H1 (cell line): ENCODE data around the gene EBF3. TPM values are rescaled to one million over a fixed set of nuclear protein-coding genes. Genes with fewer than 3 reads are reported as not detected.
A peak's percentile ranks its signal among the peaks of the same experiment; 100 is the strongest.

Experiments
- CTCF ChIA-PET: fragments of 300-600 bp; sonication (Branson Sonifier 250); formaldehyde crosslinking; loops from one replicate; lab custom pipeline; 2021; ENCODE audit not compliant: partially characterized antibody; lab: Charles Lee
- POLR2A ChIA-PET: fragments of 300-600 bp; sonication (Branson Sonifier 250); formaldehyde crosslinking; loops from one replicate; lab custom pipeline; 2021; ENCODE audit warnings: inconsistent platforms; ENCODE audit not compliant: partially characterized antibody; lab: Charles Lee
- DNase-seq, 2 experiments: peaks; one replicate each; pipeline versions ENCODE4 v3.0.0 to v3.0.0-alpha.2; 2010 to 2022; ENCODE audit warnings: low spot score in 2 of 2, low read depth in 1 of 2, mixed read lengths in 1 of 2
- FAIRE-seq: peaks from 2 replicates; lab custom pipeline; 2011; peaks lifted over from hg19 to GRCh38; lab: Jason Lieb, UNC
- H2AFZ ChIP-seq: 2 replicates; pipeline ENCODE4 v1.8.1; 2012; ENCODE audit warnings: low read length, inconsistent platforms
- H2AK5ac ChIP-seq: 2 replicates; pipeline ENCODE4 v1.6.1; 2013; ENCODE audit warnings: low read depth, low read length
- H2BK120ac ChIP-seq: replicated peaks from 2 replicates; pipeline ENCODE3; 2013; ENCODE audit warnings: low read depth, low read length, inconsistent platforms
- H2BK12ac ChIP-seq: 2 replicates; pipeline ENCODE4 v1.6.1; 2013; ENCODE audit warnings: low read depth, low read length
- H2BK15ac ChIP-seq: 2 replicates; pipeline ENCODE4 v1.6.1; 2013; ENCODE audit warnings: low read length
- H2BK20ac ChIP-seq: 2 replicates; pipeline ENCODE4 v1.6.1; 2013; ENCODE audit warnings: low read length
- H2BK5ac ChIP-seq: 2 replicates; pipeline ENCODE4 v1.6.1; 2013; ENCODE audit warnings: low read depth, low read length
- H3K14ac ChIP-seq: 2 replicates; pipeline ENCODE4 v1.6.1; 2013; ENCODE audit warnings: inconsistent platforms; ENCODE audit not compliant: insufficient read length
- H3K18ac ChIP-seq: 2 replicates; pipeline ENCODE4 v1.6.1; 2013; ENCODE audit warnings: low read length; ENCODE audit errors: extremely low read depth
- H3K23ac ChIP-seq: 2 replicates; pipeline ENCODE4 v1.6.1; 2013; ENCODE audit warnings: inconsistent platforms; ENCODE audit not compliant: insufficient read length
- H3K23me2 ChIP-seq: 2 replicates; pipeline ENCODE4 v1.6.1; 2013; ENCODE audit warnings: low read depth, low read length
- H3K27ac ChIP-seq: 2 replicates; pipeline ENCODE4 v1.6.1; 2011; ENCODE audit warnings: low read depth, low read length, inconsistent platforms
- H3K27me3 ChIP-seq, 4 experiments: replicated peaks in 1 of 4; 1 replicate in 1 of 4; 2 replicates in 3 of 4; pipeline versions ENCODE4 v1.6.1 to v1.8.1; 2011 to 2013; ENCODE audit warnings: low read length in 3 of 4, mild to moderate bottlenecking in 3 of 4, inconsistent platforms in 2 of 4, mixed read lengths in 2 of 4, moderate library complexity in 1 of 4; ENCODE audit not compliant: control insufficient read depth in 3 of 4, insufficient read depth in 3 of 4; ENCODE audit errors: extremely low read depth in 1 of 4
- H3K36me3 ChIP-seq, 4 experiments: 2 replicates each; pipeline versions ENCODE4 v1.6.1 to v1.8.1; 2011 to 2013; ENCODE audit warnings: mild to moderate bottlenecking in 4 of 4, low read length in 3 of 4, moderate library complexity in 2 of 4, control low read depth in 1 of 4, inconsistent platforms in 1 of 4; ENCODE audit not compliant: insufficient read depth in 4 of 4, control insufficient read depth in 2 of 4
- H3K4ac ChIP-seq: replicated peaks from 2 replicates; pipeline ENCODE3; 2013; ENCODE audit warnings: low read length, low read depth, mixed read lengths, inconsistent platforms; ENCODE audit not compliant: insufficient read length
- H3K4me1 ChIP-seq, 4 experiments: replicated peaks in 1 of 4; 1 replicate in 1 of 4; 2 replicates in 3 of 4; pipeline versions ENCODE4 v1.6.1 to v1.8.1; 2011 to 2013; ENCODE audit warnings: low read length in 3 of 4, inconsistent platforms in 2 of 4, mixed read lengths in 1 of 4; ENCODE audit not compliant: insufficient read depth in 4 of 4, control insufficient read depth in 3 of 4
- H3K4me2 ChIP-seq, 2 experiments: 2 replicates each; pipeline versions ENCODE4 v1.6.1 to v1.8.1; 2011 to 2013; ENCODE audit warnings: low read depth in 2 of 2, low read length in 2 of 2, control low read depth in 1 of 2, inconsistent platforms in 1 of 2, mild to moderate bottlenecking in 1 of 2; ENCODE audit not compliant: insufficient read depth in 1 of 2
- H3K4me3 ChIP-seq, 4 experiments: fragments of 200-600, 300-600 bp in 1 of 4; sonication (generic), shearing (Covaris generic), sonication (Bioruptor Twin) in 1 of 4; 2 replicates each; pipeline versions ENCODE4 v1.5.1 to v1.8.1; 2011 to 2016; ENCODE audit warnings: low read length in 4 of 4, low read depth in 3 of 4, control low read depth in 2 of 4, inconsistent platforms in 2 of 4, mild to moderate bottlenecking in 2 of 4, mixed read lengths in 1 of 4, moderate library complexity in 1 of 4; ENCODE audit not compliant: insufficient read depth in 2 of 4; ENCODE audit errors: extremely low read depth in 1 of 4
- H3K56ac ChIP-seq: replicated peaks from 2 replicates; pipeline ENCODE3; 2013; ENCODE audit warnings: low read depth, mild to moderate bottlenecking, mixed read lengths, low read length, inconsistent platforms; ENCODE audit not compliant: insufficient read length
- H3K79me1 ChIP-seq: 2 replicates; pipeline ENCODE4 v1.6.1; 2013; ENCODE audit warnings: low read depth, low read length, control low read depth
- H3K79me2 ChIP-seq, 2 experiments: 2 replicates each; pipeline versions ENCODE4 v1.6.1 to v1.8.1; 2012 to 2013; ENCODE audit warnings: low read length in 2 of 2, mild to moderate bottlenecking in 2 of 2, inconsistent platforms in 1 of 2; ENCODE audit not compliant: insufficient read depth in 2 of 2, control insufficient read depth in 1 of 2
- H3K9ac ChIP-seq, 4 experiments: replicated peaks in 1 of 4; 1 replicate in 1 of 4; 2 replicates in 3 of 4; pipeline versions ENCODE4 v1.6.1 to v1.8.1; 2011 to 2013; ENCODE audit warnings: low read depth in 3 of 4, low read length in 3 of 4, control low read depth in 2 of 4, mild to moderate bottlenecking in 2 of 4, moderate library complexity in 2 of 4, inconsistent platforms in 1 of 4; ENCODE audit errors: extremely low read depth in 1 of 4
- H3K9me3 ChIP-seq, 2 experiments: 2 replicates each; pipeline versions ENCODE4 v1.6.1 to v1.8.1; 2012 to 2013; ENCODE audit warnings: mild to moderate bottlenecking in 2 of 2, moderate library complexity in 2 of 2, control low read depth in 1 of 2, inconsistent platforms in 1 of 2, low read depth in 1 of 2, low read length in 1 of 2, mixed read lengths in 1 of 2; ENCODE audit not compliant: insufficient read depth in 2 of 2
- H4K20me1 ChIP-seq, 2 experiments: replicated peaks in 1 of 2; 2 replicates each; pipeline versions ENCODE3 to v1.8.1; 2011 to 2013; ENCODE audit warnings: inconsistent platforms in 2 of 2, low read length in 2 of 2, mild to moderate bottlenecking in 1 of 2; ENCODE audit not compliant: insufficient read depth in 2 of 2, control insufficient read depth in 1 of 2
- H4K5ac ChIP-seq: 2 replicates; pipeline ENCODE4 v1.6.1; 2013; ENCODE audit warnings: low read length, low read depth, mixed read lengths, inconsistent platforms; ENCODE audit not compliant: insufficient read length
- H4K8ac ChIP-seq: 2 replicates; pipeline ENCODE4 v1.8.0; 2013; ENCODE audit warnings: mild to moderate bottlenecking, moderate library complexity, low read length, inconsistent platforms; ENCODE audit not compliant: insufficient read depth; ENCODE audit errors: extremely low read depth
- H4K91ac ChIP-seq: replicated peaks from 2 replicates; pipeline ENCODE3; 2013; ENCODE audit warnings: low read length, mixed read lengths, inconsistent platforms; ENCODE audit not compliant: insufficient read length
- CBX5 ChIP-seq: fragments of 300-800, 300-1000 bp; sonication (generic); IDR thresholded peaks from 2 replicates; pipeline ENCODE4 v1.7.1; 2016; ENCODE audit warnings: antibody characterized with exemption, low read length, low read depth
- CEBPB ChIP-seq: IDR thresholded peaks from 2 replicates; pipeline ENCODE4 v1.6.1; 2012; ENCODE audit warnings: low read depth, low read length
- CHD2 ChIP-seq: IDR thresholded peaks from 2 replicates; pipeline ENCODE4 v1.6.1; 2012; ENCODE audit warnings: low read length, improper control_type of control experiment
- EP300 ChIP-seq, 2 experiments: IDR thresholded peaks; 1 replicate in 1 of 2; 2 replicates in 1 of 2; pipeline ENCODE4 v1.6.1; 2011 to 2012; ENCODE audit warnings: low read depth in 2 of 2, low read length in 2 of 2, mild to moderate bottlenecking in 2 of 2, borderline replicate concordance in 1 of 2, inconsistent platforms in 1 of 2, moderate library complexity in 1 of 2
- FOSL1 ChIP-seq: IDR thresholded peaks from 2 replicates; pipeline ENCODE4 v1.6.1; 2011; ENCODE audit warnings: mild to moderate bottlenecking, low read depth, low read length, moderate library complexity; ENCODE audit not compliant: insufficient read depth
- NANOG ChIP-seq: IDR thresholded peaks from 2 replicates; pipeline ENCODE4 v1.6.1; 2011; ENCODE audit warnings: low read length, low read depth, mild to moderate bottlenecking, inconsistent platforms; ENCODE audit not compliant: insufficient read depth, poor library complexity, severe bottlenecking
- SP1 ChIP-seq: IDR thresholded peaks from 2 replicates; pipeline ENCODE4 v1.6.1; 2011; ENCODE audit warnings: low read depth, low read length
- SP2 ChIP-seq: IDR thresholded peaks from 2 replicates; pipeline ENCODE4 v1.6.1; 2012; ENCODE audit warnings: mild to moderate bottlenecking, low read length, inconsistent platforms
- SP4 ChIP-seq: IDR thresholded peaks from 2 replicates; pipeline ENCODE4 v1.6.1; 2012; ENCODE audit warnings: low read length, inconsistent platforms
- SRF ChIP-seq: IDR thresholded peaks from 2 replicates; pipeline ENCODE4 v1.6.1; 2011; ENCODE audit warnings: mild to moderate bottlenecking, low read depth, low read length, moderate library complexity
- TCF12 ChIP-seq: IDR thresholded peaks from 2 replicates; pipeline ENCODE4 v1.6.1; 2011; ENCODE audit warnings: low read depth, mild to moderate bottlenecking, low read length
- USF2 ChIP-seq: IDR thresholded peaks from 2 replicates; pipeline ENCODE4 v1.6.1; 2011; ENCODE audit warnings: low read length, improper control_type of control experiment
- YY1 ChIP-seq: IDR thresholded peaks from 2 replicates; pipeline ENCODE4 v1.6.1; 2011; ENCODE audit warnings: low read depth, mild to moderate bottlenecking, low read length
- ZNF274 ChIP-seq: IDR thresholded peaks from 2 replicates; pipeline ENCODE4 v1.7.0; 2012; ENCODE audit warnings: low read length, borderline replicate concordance; ENCODE audit errors: extremely low read depth
- WGBS, 2 experiments: shearing (Covaris generic) in 1 of 2; methylation state at CpG; one replicate each; pipeline versions ENCODE4 v1.1.6 to v1.1.7; 2013 to 2015; ENCODE audit warnings: low lambda C conversion rate in 2 of 2, mixed read lengths in 2 of 2, inconsistent platforms in 1 of 2, low coverage in 1 of 2, missing lambda C conversion rate in 1 of 2; ENCODE audit not compliant: insufficient replicate concordance in 2 of 2, insufficient coverage in 1 of 2, insufficient read length in 1 of 2; ENCODE audit errors: extremely low coverage in 1 of 2, missing lambda C conversion rate in 1 of 2; 5-methylcytosine and 5-hydroxymethylcytosine counted together
- polyA plus RNA-seq, 7 experiments: library from polyadenylated mRNA; depleted of rRNA in 3 of 7; stranded (reverse) in 5 of 7; unstranded in 2 of 7; fragments of >200 nt in 5 of 7; fragments of 200-250 nt in 2 of 7; gene quantifications; 1 replicate in 5 of 7; 2 replicates in 1 of 7; 4 replicates in 1 of 7; pipeline versions ENCODE4 v1.2.1 to v1.2.3, GENCODE V29; 2011 to 2013; ENCODE audit warnings: missing spikeins in 2 of 7, mixed read lengths in 2 of 7
- total RNA-seq: library from RNA; stranded (reverse); fragmentation: NEBNext Ultra II Directional; extraction: Animal tissue kit (Norgen Biotek cat#: 25700); gene quantifications from 2 replicates; pipeline ENCODE4 v1.2.1, GENCODE V29; 2021

EBF3 gene
- total and polyA plus RNA-seq, 2 of the 8 experiments (the other 6 are each of a cell fraction or from before 2014, with no cell fraction given): 0.08 to 0.26 TPM

- Histone ChIP-seq H2AK5ac (no peak overlapping the region), H4K8ac (no peak overlapping the region), H3K79me1 (no peaks in the 10 kb centered on the region), H3K27me3 (peaks cover 0 to 4% (median 0%) of the 10 kb centered on the region in 4 experiments; a peak in 3 of 7 replicates), H3K56ac (no peak overlapping the region), H3K27ac (no peak overlapping the region), H3K4me1 (peaks cover 5 to 39% (median 13%) of the 10 kb centered on the region in 4 experiments), H3K36me3 (no peaks in the 10 kb centered on the region), H3K79me2 (no peaks in the 10 kb centered on the region), H3K14ac (no peak overlapping the region), H3K9ac (no peak overlapping the region), H4K5ac (no peak overlapping the region), H3K9me3 (no peaks in the 10 kb centered on the region), H4K20me1 (no peaks in the 10 kb centered on the region), H3K18ac (no peak overlapping the region), H3K4me3 (no peak overlapping the region), H2AFZ (no peak overlapping the region), H2BK15ac (peak overlapping the region; percentile 53; the same call in 1 of the 2 replicates), H2BK5ac (peak overlapping the region; percentile 60; the same call in 1 of the 2 replicates), H2BK20ac (0 out of 2 replicates have a peak overlapping the region, but pooled peaks have one; percentile 72), H3K4ac (peak overlapping the region; percentile 12), H3K23me2 (no peaks in the 10 kb centered on the region), H4K91ac (no peak overlapping the region), H3K4me2 (no peak overlapping the region), H3K23ac (no peak overlapping the region), H2BK12ac (0 out of 2 replicates have a peak overlapping the region, but pooled peaks have one; percentile 75), H2BK120ac (no peak overlapping the region)
- WGBS, 2 experiments: 100% methylated on average over 3 of the region's 3 CpGs; no CpG with 5 or more reads in 1 of the 2 experiments
- no peak for DNase-seq
- no peak for FAIRE-seq
- CTCF ChIA-PET: interaction anchor here (0.6 to 12.5 kb wide), 13 partner anchors 11 to 641 kb away, joined by 3 to 131 read pairs (median 3); no protein-coding TSS in a partner anchor
- POLR2A ChIA-PET: no interaction called here
- no peak for TF ChIP-seq USF2
- TF ChIP-seq NANOG: no peak
- TF ChIP-seq CHD2: no peak
- no peak for TF ChIP-seq FOSL1
- TF ChIP-seq SP1: no peak
- no peak for TF ChIP-seq EP300 (IDR thresholded peaks at IDR 0.05; ENCODE audit: borderline replicate concordance in 1 of 2, low read depth in 2 of 2, low read length in 2 of 2)
- no peak for TF ChIP-seq SRF
- no peak for TF ChIP-seq TCF12
- no peak for TF ChIP-seq SP4
- no peak for TF ChIP-seq CBX5
- no peak for TF ChIP-seq YY1
- TF ChIP-seq CEBPB: no peak
- no peak for TF ChIP-seq ZNF274
- TF ChIP-seq SP2: no peak
Measured at GRCh38 chr10:129894698-129895097, 69.4 kb downstream of the EBF3 start.
